Endothelial cell of umbilical vein (primary cell): ENCODE results near the gene URGCP. TPM values are rescaled to one million over a fixed set of nuclear protein-coding genes. Genes with fewer than 3 reads are reported as not detected.

Experiments
- BruUV-seq: library from RNA; stranded (reverse); fragments of 400-500 nt; replicated peaks from 2 replicates; lab custom pipeline; 2021; lab: Mats Ljungman, UMichigan
- CTCF ChIA-PET: fragments of 300-600, 350-600 bp; sonication (Branson Sonifier 250); formaldehyde crosslinking; loops from one replicate; lab custom pipeline; 2021; ENCODE audit warnings: antibody characterized with exemption, inconsistent platforms; lab: Charles Lee
- POLR2A ChIA-PET: fragments of 300-600, 350-600 bp; sonication (Branson Sonifier 250); formaldehyde crosslinking; loops from one replicate; lab custom pipeline; 2021; ENCODE audit warnings: antibody characterized with exemption, inconsistent platforms; lab: Charles Lee
- DNase-seq: peaks from one replicate; pipeline ENCODE4 v3.0.0-alpha.2; 2011; ENCODE audit warnings: low read depth, low spot score
- FAIRE-seq: peaks from 2 replicates; lab custom pipeline; 2011; peaks lifted over from hg19 to GRCh38; lab: Jason Lieb, UNC
- H2AFZ ChIP-seq: 2 replicates; pipeline ENCODE4 v1.6.0; 2012; ENCODE audit warnings: low read depth, low read length, control low read depth, inconsistent platforms
- H3K27ac ChIP-seq: 2 replicates; pipeline ENCODE4 v1.5.1; 2011; ENCODE audit warnings: low read depth, mild to moderate bottlenecking, control low read depth, low read length, moderate library complexity; ENCODE audit not compliant: insufficient read depth
- H3K27me3 ChIP-seq, 2 experiments: 2 replicates each; pipeline versions ENCODE4 v1.6.0 to v1.6.1; 2011; ENCODE audit warnings: low read length in 2 of 2, mixed read lengths in 1 of 2; ENCODE audit not compliant: control insufficient read depth in 2 of 2, insufficient read depth in 2 of 2
- H3K36me3 ChIP-seq, 2 experiments: 2 replicates in 1 of 2; 3 replicates in 1 of 2; pipeline ENCODE4 v1.5.1; 2011; ENCODE audit warnings: low read length in 2 of 2, mild to moderate bottlenecking in 1 of 2, moderate library complexity in 1 of 2; ENCODE audit not compliant: control insufficient read depth in 2 of 2, insufficient read depth in 2 of 2; ENCODE audit errors: extremely low read depth in 1 of 2
- H3K4me1 ChIP-seq: 3 replicates; pipeline ENCODE4 v1.5.1; 2011; ENCODE audit warnings: mild to moderate bottlenecking, low read length; ENCODE audit not compliant: control insufficient read depth, insufficient read depth; ENCODE audit errors: extremely low read depth
- H3K4me2 ChIP-seq: 2 replicates; pipeline ENCODE4 v1.6.1; 2011; ENCODE audit warnings: low read length, control low read depth, mixed read lengths; ENCODE audit not compliant: insufficient read depth
- H3K4me3 ChIP-seq, 3 experiments: fragments of 200-600 bp in 1 of 3; sonication (generic), shearing (Covaris generic) in 1 of 3; replicated peaks in 1 of 3; 2 replicates each; pipeline ENCODE4 v1.5.1; 2011 to 2016; ENCODE audit warnings: control low read depth in 3 of 3, low read length in 3 of 3, mild to moderate bottlenecking in 2 of 3, inconsistent platforms in 1 of 3, low read depth in 1 of 3, moderate library complexity in 1 of 3; ENCODE audit not compliant: insufficient read depth in 1 of 3
- H3K79me2 ChIP-seq: 2 replicates; pipeline ENCODE4 v1.6.0; 2012; ENCODE audit warnings: low read length, inconsistent platforms; ENCODE audit not compliant: control insufficient read depth, insufficient read depth
- H3K9ac ChIP-seq: replicated peaks from 2 replicates; pipeline ENCODE3; 2011; ENCODE audit warnings: low read length, control low read depth; ENCODE audit not compliant: insufficient read depth; ENCODE audit errors: extremely low read depth
- H3K9me1 ChIP-seq: replicated peaks from 3 replicates; pipeline ENCODE4 v1.6.0; 2011; ENCODE audit warnings: mild to moderate bottlenecking, low read length; ENCODE audit not compliant: control insufficient read depth, insufficient read depth; ENCODE audit errors: extremely low read depth
- H3K9me3 ChIP-seq: replicated peaks from 2 replicates; pipeline ENCODE4 v1.5.1; 2012; ENCODE audit warnings: low read length, inconsistent platforms; ENCODE audit not compliant: control insufficient read depth, insufficient read depth
- H4K20me1 ChIP-seq: replicated peaks from 2 replicates; pipeline ENCODE3; 2011; ENCODE audit warnings: mild to moderate bottlenecking, low read length; ENCODE audit not compliant: control insufficient read depth, insufficient read depth; ENCODE audit errors: extremely low read depth
- EZH2 ChIP-seq: IDR thresholded peaks from 2 replicates; pipeline ENCODE4 v1.6.1; 2012; ENCODE audit warnings: borderline replicate concordance, low read depth, mild to moderate bottlenecking, moderate library complexity, low read length, inconsistent platforms; ENCODE audit not compliant: severe bottlenecking
- FOS ChIP-seq: IDR thresholded peaks from 2 replicates; pipeline ENCODE4 v1.6.1; 2011; ENCODE audit warnings: mild to moderate bottlenecking, low read length, moderate library complexity, borderline replicate concordance; ENCODE audit not compliant: insufficient read depth
- GATA2 ChIP-seq: IDR thresholded peaks from 2 replicates; pipeline ENCODE4 v1.7.0; 2011; ENCODE audit warnings: low read depth, mild to moderate bottlenecking, moderate library complexity, mixed read lengths, low read length; ENCODE audit not compliant: insufficient read length, insufficient read depth
- JUN ChIP-seq: IDR thresholded peaks from 2 replicates; pipeline ENCODE4 v1.6.1; 2011; ENCODE audit warnings: borderline replicate concordance, low read depth; ENCODE audit not compliant: insufficient read length, insufficient read depth
- MYC ChIP-seq: IDR thresholded peaks from one replicate; pipeline ENCODE4 v1.6.1; 2011; ENCODE audit warnings: mild to moderate bottlenecking, low read depth, low read length
- POLR2A ChIP-seq: IDR thresholded peaks from 2 replicates; pipeline ENCODE4 v1.6.1; 2012; ENCODE audit warnings: low read depth, mild to moderate bottlenecking, control low read depth, low read length
- POLR2AphosphoS5 ChIP-seq: IDR thresholded peaks from 2 replicates; pipeline ENCODE4 v1.6.1; 2012; ENCODE audit warnings: low read depth, mild to moderate bottlenecking, control low read depth, low read length, moderate library complexity; ENCODE audit not compliant: insufficient read depth
- dilution Hi-C: fragments of 300-500 bp; cut with MboI; formaldehyde crosslinking; loops from one replicate; pipeline ENCODE4 v1.15.0; 2019; ENCODE audit warnings: low sequenced_read_pairs; ENCODE audit not compliant: extremely low pct_ligation_motif_present
- intact Hi-C: fragments of 100-400 bp; cut with micrococcal nuclease; formaldehyde crosslinking; loops from one replicate; pipeline ENCODE4 v1.10.0; 2022
- polyA plus RNA-seq, 4 experiments: library from polyadenylated mRNA; depleted of rRNA in 3 of 4; stranded (reverse) in 3 of 4; unstranded in 1 of 4; fragments of >200 nt; gene quantifications; 2 replicates each; pipeline versions ENCODE4 v1.2.1 to v1.2.3, GENCODE V29; 2011 to 2012; ENCODE audit warnings: missing spikeins in 1 of 4
- total RNA-seq: library from RNA; stranded (reverse); gene quantifications from 2 replicates; pipeline ENCODE4 v1.2.3, GENCODE V29; 2021
- TF ChIP-seq, protein P1 (sequence below): IDR thresholded peaks from 2 replicates; pipeline ENCODE4 v1.6.1; 2011; ENCODE audit not compliant: insufficient read depth, insufficient read length
- TF ChIP-seq, protein P2 (sequence below), 2 donors: IDR thresholded peaks; 1 replicate in 1 of 2; 2 replicates in 1 of 2; pipeline ENCODE4 v1.5.1; 2011; ENCODE audit warnings: low read length in 2 of 2, mild to moderate bottlenecking in 2 of 2, moderate library complexity in 2 of 2, control low read depth in 1 of 2, inconsistent platforms in 1 of 2, low read depth in 1 of 2; ENCODE audit not compliant: insufficient read depth in 1 of 2; ENCODE audit errors: extremely low read depth in 1 of 2

Gene URGCP
- total and polyA plus RNA-seq, 2 donors (not counting 3 experiments of a cell fraction or from before 2014, with no cell fraction given), result 13.1 to 25.3 TPM

DNA sequence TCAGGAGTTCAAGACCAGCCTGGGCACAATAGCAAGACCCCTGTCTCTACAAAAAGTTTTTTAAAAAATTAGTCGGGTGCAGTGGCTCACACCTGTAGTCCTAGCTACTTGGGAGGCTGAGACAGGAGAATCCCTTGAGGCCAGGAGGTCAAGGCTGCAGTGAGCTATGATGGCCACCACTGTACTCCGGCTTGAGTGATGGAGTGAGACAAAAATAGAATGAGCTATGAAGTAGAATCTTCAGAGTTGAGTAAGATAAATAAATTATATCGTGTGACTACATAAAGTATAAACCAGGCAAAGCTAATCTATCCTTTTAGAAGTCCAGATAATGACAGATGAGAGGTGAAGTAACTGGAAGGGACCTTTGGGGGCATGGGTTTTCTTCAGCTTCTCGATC is 21.8 kb downstream of the URGCP start:
- DNase-seq (no peak), FAIRE-seq (no peak)
- Histone ChIP-seq H3K4me1 (peaks cover 13% of the 10 kb centered on the region), H3K27ac (no peak overlapping the region), H3K27me3 (no peaks in the 10 kb centered on the region), H3K4me2 (no peak overlapping the region), H3K4me3 (no peak overlapping the region), H2AFZ (no peak overlapping the region), H3K9ac (no peak overlapping the region), H3K36me3 (peaks cover 0 to 2% of the 10 kb centered on the region in 2 experiments), H3K9me3 (no peaks in the 10 kb centered on the region), H3K9me1 (no peaks in the 10 kb centered on the region), H4K20me1 (no peaks in the 10 kb centered on the region), H3K79me2 (peaks cover 9% of the 10 kb centered on the region)
- POLR2A ChIA-PET, result no interaction called here
- dilution Hi-C loops (no loop called here), intact Hi-C loops (no loop called here)
- TF ChIP-seq POLR2A, result no peak
- TF ChIP-seq MYC, result no peak
- TF ChIP-seq POLR2AphosphoS5, result no peak
- TF ChIP-seq, protein P1, sequence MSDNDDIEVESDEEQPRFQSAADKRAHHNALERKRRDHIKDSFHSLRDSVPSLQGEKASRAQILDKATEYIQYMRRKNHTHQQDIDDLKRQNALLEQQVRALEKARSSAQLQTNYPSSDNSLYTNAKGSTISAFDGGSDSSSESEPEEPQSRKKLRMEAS, result no peak
- TF ChIP-seq GATA2, result no peak
- TF ChIP-seq EZH2, result no peak
- TF ChIP-seq, protein P2, sequence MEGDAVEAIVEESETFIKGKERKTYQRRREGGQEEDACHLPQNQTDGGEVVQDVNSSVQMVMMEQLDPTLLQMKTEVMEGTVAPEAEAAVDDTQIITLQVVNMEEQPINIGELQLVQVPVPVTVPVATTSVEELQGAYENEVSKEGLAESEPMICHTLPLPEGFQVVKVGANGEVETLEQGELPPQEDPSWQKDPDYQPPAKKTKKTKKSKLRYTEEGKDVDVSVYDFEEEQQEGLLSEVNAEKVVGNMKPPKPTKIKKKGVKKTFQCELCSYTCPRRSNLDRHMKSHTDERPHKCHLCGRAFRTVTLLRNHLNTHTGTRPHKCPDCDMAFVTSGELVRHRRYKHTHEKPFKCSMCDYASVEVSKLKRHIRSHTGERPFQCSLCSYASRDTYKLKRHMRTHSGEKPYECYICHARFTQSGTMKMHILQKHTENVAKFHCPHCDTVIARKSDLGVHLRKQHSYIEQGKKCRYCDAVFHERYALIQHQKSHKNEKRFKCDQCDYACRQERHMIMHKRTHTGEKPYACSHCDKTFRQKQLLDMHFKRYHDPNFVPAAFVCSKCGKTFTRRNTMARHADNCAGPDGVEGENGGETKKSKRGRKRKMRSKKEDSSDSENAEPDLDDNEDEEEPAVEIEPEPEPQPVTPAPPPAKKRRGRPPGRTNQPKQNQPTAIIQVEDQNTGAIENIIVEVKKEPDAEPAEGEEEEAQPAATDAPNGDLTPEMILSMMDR (IDR thresholded peaks at IDR 0.05; ENCODE audit: extremely low read depth in 1 of 2, insufficient read depth in 1 of 2, low read depth in 1 of 2, low read length in 2 of 2), result no peak
- no peak for TF ChIP-seq FOS
- no peak for TF ChIP-seq JUN
- CTCF ChIA-PET, result interaction anchor here (0.9 to 1.3 kb wide), 3 partner anchors 9 to 15 kb away, joined by 3 to 4 read pairs (median 4); partner anchors contain the start of gene MRPS24
- BruUV-seq, result no TSS peak
